NCI-H1092 treated with DMSO at 0.1 percent for 48 hours (cell line): ENCODE measurements around the gene KLHDC7A.
"Not testable (repeated sequence)": the region's sequence is repeated elsewhere in the genome, so short reads cannot be mapped to it uniquely, and the experiment has no call there.

Experiments
- DNase-seq: peaks from one replicate; lab custom pipeline; 2025; lab: John Stamatoyannopoulos, UW

The KLHDC7A gene

DNA sequence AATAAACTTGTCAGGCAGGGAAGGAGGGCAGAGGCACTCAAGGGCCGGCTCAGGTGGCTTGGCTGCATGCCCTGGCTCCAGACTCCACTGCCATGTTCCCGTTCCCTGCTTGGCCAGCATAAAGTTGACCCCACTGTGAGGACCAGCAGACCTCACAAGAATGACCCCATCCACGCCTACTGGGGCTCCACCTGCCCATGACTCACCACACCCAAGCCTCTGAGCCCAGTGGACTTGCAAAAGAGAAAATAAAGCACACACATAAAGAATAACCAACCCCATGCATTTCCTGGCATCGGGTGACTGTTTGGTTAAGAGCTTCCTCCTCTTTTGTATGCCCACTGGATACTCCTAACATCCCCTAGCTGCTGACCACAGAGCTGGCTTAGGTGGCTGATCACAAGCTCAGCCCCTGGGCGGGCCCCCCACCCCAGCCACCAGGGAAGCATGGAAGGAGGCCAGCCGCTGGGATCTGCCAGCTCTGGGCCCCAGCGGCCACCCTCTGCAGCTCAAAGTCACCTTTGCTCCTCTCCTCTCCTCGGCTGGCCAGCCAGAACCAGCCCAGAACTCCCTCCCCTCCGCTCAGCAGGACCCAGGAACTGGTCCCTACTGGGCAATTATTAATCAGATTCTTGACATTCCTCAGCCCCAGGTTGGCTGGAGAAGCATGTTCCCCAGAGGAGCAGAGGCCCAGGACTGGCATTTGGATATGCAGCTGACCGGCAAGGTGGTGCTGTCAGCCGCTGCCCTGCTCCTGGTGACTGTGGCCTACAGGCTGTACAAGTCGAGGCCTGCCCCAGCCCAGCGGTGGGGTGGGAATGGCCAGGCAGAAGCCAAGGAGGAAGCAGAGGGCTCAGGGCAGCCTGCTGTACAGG lies at the start of gene KLHDC7A:
KLHDC7A (plus strand) TSS at position 616 of the 875 bp plus-strand sequence; CDS start at position 668, 52 bp downstream.
- peak; percentile 77 for DNase-seq

DNA sequence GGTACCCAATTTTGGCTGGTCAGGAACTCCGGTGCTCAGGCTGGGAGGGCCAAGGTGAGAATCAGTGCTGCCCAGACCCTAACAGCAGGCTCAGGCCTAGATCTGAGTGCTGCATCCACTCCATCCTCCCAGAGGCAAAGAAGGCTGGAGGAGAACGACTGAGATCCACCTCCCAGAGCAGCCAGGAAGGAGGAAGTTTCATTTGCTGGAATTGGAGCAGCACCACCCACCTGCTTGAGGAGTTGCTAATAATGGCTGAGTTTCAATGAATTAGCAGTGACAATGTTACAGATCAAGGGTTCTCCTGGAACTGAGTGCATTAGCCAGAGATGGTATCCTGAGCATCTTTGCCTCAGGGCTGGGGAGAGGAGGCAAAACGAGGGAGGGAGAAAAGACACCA lies 46.7 kb upstream of the KLHDC7A start:
- DNase-seq, result no peak

DNA sequence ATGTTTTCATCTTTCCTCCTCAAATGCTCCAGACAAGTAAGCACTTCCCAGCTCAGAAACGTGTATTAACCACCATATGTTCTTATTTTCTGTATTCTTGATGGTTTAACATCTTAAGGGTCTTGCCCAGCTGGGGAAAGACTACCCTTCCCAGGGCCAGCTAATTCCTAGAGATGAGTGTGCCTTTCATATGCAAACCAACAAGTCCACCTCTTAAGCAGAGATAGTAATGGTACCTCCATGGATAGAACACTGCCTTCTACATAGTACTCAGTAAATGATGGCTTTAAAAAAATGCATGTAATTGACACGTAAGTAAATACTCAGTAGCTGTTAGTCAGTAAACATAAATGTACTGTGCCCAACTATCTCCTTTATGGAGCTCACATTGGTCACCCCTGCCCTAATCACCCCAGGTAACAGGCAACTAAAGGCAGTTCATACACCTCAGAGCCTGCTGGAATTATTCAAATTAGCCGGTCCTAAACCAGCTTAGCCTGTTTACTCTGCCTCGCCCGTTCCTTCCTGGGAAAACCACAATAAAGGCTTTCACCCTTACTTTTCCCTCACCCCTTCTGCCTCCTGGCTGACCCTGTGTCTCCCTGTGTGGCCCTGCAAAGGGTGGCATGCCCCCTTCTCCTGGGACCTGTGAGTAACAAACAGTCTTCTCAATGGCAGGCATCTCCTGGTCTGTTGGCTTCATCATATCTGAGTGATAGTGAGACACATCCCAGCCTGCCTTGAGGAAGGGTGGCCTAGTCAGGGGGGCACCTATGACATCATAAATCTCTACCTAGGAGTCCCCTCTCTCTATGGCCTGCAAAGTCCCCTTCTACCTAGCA lies 40.1 kb upstream of the KLHDC7A start:
- no peak for DNase-seq

DNA sequence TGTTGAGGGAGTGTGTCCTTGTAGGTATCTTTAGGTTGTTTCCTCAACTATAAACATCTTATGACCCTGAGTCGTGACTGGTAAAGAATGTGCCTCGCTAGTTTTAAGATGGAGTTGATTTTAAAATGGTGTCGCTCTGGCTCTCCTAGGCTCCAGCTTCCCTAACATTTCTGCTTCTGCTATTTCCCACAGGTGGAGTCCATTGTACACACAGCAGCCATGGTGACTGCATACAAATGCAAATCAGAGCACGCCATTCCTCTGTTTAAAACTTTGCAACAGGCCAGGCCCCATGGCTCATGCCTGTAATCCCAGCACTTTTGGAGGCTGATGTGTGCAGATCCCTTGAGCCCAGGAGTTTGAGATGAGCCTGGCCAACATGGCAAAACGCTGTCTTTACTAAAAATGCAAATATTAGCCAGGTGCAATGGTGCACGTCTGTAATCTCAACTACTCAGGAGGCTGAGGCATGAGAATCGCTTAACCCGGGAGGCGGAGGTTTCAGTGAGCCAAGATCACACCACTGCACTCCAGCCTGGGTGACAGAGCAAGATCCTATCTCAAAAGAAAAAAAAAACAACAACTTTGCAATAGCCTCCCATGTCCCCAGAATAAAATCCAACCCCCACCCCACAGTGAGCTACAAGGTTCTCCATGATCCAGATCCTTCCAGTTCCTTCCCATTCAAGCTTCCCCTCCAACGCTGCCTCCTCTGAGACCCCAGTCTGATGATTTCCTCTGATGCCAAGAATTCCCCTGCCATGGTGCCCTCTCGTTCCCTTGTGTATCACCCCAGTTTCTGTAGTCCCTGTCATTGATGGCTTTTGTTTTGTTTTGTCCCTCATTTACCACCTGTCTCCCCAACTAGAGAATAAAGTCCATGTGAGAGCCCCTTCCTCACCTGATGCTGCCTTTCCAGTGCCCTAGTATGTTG lies 36.9 kb upstream of the KLHDC7A start:
- no peak for DNase-seq

DNA sequence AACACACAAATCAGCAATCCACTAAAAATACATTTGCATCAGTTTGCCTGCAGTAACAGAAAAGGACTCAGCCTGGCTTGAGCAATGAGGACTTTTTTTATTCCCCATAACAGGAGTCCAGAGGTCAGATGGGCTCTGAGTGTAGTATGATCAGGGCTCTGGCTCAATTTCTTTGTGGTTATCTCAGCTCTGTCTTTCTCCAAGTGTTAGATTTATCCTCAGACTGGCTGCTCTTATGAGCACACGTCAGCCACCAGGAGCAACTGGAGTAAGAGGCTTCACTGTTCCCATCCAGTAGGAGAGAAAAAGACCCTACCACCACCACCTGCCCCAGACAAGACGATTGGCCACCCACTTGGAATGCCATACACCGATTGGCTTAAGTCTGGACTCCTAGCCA lies 36.2 kb upstream of the KLHDC7A start:
- DNase-seq, result no peak

DNA sequence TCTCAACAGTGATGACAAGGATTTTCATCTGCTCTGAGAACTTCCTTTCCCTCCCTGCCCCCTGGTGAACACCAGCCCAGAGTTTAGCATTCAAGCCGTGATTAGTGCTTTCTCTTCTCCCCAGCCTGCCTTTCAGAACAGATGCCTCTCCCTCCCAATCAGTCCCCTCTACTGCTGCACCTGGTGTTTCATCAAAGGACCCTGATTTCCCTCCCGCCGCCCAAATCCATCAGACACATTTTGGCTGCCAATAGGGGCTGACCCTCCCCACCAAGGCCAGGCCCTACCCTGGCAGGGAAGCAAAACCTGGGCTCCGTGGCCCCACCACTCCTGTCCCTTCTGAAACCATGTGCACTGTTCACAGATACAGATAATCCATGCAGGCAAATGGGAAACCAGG lies 34.0 kb upstream of the KLHDC7A start:
- DNase-seq, result no peak

DNA sequence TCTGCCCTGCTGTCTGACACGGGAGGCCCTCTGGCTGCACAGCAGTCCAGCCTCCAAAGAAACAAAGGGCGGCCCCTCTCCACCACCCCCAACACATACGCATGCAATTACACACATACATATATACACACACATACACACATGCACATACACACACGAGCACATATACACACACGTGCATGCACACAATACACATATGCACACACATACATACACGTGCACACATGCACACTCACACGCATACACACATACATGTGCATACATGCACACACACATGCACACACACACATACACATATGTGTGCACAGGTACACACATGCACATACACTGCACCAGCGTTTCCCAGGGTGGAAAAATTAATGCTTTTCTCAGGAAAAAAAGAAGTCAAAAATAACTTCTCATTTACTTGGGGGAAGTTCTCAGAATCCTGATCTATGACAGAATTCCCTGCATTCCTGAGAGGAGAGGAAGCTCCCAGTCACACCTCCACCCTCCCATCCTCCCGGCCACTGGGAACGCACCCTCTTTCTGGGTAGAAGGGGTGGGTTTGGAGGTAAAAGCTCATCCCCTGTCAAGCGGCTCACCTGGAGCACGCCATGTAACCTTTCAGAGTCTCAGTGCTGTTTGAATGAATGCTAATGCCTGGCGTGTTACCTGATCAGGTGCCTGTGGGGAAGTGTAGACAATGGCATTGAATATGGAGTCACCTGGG lies 33.1 kb upstream of the KLHDC7A start:
- no peak for DNase-seq

DNA sequence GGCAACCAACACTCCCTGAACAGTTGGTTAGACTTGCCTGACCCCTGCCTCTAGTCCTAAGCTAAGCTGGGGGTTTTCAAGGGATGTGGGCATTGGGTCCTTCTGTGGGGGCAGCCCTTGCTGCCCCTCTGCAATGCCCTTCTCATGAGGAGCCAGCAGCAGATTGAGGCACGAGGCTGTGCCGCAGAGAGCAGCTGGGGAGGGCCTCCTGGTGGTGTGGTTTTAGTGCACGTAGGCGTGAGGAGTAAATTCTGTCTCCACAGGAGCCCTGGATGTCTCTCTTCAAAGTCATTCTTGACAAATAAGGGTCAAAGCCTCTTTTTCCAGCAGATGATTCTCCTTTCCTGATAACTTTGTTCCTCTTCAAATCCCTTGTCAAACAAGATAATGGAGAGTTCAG lies 31.8 kb upstream of the KLHDC7A start:
- DNase-seq, result no peak

DNA sequence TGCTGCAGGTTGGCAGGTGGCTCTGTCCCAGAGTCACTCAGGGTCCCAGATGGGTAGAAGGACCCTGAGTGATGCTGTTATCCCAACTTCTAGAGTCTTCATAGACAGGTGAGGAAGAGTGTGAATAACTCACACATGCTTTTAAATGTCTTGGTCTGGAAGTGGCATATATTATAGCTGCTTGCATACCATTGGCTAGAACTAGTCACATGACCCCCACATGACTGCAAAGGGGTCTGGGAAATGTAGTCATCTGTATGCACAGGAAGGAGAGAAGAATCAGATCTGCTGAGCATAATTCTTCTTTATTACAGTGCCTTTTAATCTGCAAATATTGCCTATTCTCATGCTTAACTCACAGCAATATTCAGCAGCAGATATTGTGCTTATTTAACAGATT lies 28.2 kb upstream of the KLHDC7A start:
- DNase-seq, result peak; percentile 22

DNA sequence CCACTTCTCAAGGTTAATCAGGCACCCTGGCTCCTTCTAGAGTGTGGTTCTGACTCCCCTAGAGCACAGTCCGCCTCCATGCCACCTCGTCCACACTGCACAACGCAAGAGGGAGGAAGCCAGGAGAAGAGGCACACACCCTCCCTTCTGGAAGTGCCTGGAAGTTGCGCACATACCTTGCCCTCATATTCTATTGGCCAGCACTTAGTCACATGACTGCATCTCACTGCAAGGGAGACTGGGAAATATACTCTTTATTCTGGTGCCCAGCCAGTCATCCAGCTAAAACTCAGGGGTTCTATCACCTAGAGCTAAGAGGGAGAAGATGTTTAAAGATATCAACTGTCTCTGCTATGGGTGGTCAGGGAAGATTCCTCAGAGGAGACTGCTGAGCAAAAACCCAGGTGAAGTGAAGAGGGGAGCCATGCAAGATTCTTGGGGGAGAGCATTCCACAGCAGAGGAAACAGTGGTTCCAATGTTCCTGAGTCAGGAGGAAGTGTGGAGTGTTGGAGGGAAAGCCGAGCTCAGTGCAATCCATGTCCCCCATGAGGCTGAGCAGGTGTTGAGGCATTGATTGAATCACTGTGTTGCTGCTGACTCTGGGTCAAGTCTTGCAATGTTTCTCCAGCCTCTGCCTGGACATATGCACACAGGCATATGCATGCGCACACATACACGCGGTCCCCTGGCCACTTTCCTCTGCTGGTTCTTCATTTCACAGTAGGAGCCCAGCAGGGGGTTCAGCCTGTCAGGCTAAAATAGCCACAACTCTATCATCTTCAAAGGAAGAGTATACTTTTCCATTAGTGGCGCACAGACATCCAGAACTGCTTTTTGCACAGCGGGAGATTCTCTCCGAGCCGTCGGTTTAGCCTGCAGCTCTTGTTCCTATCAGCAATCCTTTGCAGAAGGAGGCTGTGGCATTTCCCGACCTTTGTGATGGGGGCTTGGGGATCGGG lies 22.3 kb upstream of the KLHDC7A start:
- no peak for DNase-seq

DNA sequence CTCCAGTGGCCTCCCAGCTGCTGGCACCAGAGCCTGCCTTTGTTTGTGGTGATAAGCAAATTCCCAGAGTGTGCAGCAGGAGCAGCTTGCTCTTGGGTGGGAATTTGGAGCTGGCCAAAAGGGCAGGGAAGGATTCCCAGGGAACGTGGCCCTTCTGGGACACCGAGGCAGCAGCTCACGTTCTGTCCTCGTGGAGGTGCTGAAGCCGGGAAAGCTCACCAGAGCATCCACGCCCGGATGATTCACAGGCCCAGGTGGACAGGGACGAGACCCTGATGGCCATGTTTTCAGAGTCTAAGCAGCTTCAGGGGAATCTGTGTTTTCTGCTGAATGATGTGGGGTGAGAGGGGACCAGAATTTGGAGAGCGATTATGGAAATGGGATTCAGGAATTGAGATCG lies 19.1 kb upstream of the KLHDC7A start:
- no peak for DNase-seq

DNA sequence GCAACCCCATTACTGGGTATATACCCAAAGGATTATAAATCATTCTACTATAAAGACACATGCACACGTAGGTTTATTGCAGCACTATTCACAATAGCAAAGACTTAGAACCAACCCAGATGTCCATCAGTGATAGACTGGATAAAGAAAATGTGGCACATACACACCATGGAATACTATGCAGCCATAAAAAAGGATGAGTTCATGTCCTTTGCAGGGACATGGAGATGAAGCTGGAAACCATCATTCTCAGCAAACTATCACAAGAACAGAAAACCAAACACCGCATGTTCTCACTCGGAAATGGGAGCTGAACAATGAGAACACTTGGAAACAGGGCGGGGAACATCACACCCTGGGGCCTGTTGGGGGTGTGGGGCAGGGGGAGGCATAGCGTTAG lies 18.2 kb upstream of the KLHDC7A start:
- not testable (repeated sequence) for DNase-seq

DNA sequence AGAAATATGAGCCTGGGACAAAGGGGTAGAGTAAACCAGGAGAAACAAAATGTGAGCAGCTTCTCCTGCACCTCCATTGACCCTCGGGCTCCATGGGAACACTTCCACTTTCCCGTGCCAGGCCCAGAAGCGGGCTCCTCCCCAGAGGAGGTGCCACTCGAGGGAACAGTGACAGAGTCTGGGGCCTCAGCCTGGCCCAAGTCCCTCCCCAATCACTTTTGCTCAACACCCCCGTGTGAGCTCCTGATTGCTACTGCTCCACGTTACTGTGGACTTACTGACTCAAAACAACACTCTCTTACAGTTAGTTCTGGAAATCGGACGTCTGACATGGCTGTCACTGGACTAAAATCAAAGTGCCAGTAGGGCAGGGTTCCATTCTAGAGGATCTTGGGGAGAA lies 17.7 kb upstream of the KLHDC7A start:
- DNase-seq, result no peak

DNA sequence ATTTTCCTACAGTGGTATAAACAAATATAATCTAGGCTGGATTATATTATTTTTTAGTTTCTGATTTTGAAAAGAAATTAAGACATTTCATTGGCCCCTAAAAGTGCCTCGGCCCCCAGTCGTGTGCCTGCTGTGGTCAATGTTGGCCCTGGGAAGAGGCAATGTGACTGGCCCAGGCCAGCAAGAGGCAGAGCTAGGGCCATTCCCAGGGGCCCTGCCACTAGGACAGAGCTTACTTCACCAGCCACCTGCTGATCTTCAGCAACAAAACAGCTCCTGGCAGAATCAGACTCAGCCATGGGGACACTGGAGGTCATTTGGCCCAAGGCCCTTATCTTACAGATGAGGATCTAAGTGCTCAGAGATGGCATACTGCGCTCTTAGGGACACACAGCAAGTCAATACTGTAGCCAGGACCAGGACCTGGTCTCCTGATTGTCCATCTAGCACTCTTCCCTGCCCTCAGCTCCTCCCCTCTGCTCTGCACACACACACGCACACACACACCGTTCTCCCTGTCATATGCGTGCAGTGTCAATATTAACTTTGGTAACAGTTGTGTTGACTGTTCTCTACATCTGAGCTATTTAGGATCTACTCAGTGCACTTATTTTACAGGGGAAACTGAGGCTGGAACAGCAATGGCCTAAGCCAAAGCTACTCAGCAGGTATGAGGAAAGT lies 16.6 kb upstream of the KLHDC7A start:
- DNase-seq, result no peak

DNA sequence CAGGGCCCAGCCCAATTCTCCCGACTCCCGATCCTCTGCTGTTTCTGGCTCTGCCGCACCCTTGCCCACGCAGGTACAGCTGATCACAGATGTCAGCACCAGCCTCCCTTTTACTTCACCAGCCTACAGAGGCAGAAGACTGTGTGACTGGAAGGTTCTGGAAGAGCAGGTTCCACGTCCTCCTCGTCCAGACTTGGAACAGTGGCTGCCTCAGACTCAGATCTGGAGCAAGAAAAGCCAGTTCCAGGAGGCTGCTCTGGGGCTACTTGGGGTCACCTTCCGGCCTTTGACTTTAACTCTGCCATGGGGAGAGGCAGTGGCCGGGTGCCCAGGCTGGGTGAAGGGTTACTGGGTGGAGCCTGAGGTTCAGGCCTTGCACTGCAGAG lies 16.1 kb upstream of the KLHDC7A start:
- no peak for DNase-seq

DNA sequence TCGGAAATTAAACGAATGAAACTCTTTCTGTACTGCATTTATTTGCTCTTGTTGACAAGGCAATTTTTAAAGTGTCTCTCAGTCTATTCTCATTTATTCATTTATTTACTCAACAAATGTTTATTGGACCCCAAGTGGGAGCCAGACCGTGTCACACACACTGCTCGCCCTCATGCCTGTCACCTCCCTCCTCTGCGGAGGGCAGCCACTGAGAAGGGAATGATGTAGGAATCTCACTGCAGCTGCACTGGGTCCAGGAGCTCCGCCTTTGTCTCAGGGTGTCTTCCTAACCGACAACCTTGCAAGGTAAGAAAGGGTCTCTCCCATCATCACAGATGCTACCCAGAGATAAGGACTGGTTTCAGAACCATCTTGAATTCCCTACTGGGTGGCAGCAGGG lies 14.1 kb upstream of the KLHDC7A start:
- DNase-seq, result no peak

DNA sequence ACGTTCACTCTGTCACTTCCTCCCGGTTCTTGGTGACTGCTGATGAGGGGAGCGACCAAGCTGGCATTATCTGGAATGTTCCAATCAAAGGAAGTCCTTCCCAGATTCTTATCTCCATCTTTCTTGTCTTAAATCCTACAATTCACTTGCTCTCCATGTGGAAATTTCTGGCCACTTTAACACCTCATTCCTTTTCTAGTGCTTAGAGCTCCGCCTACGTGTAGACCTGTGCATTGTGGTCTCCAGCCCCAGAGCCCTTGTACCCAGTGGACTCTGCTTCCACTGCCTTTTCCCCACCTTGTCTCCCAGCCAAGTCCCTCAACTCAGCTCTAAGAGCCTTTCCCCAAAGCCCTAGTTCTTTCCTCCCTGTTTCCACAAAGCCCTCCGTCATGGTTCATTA lies 12.2 kb upstream of the KLHDC7A start:
- no peak for DNase-seq

DNA sequence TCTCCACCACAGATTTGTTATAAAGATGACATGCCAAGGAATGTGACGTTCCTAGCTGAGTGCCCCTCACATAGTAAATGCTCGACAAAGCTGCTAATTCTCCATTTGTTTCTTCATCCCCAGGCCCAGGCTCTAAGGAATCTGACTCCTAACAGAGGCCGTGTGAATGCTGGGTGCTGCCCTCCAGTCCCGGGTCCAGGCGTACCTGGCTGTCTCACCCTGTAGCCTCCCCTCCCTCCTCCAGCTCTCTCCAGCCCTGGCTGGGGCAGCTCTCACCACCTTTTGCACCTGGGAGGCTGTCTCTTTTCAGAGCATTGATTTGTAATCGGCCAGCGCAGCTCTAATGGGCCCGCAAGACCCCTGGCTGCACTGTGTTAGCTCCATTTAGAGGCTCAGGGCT lies 11.2 kb upstream of the KLHDC7A start:
- no peak for DNase-seq

DNA sequence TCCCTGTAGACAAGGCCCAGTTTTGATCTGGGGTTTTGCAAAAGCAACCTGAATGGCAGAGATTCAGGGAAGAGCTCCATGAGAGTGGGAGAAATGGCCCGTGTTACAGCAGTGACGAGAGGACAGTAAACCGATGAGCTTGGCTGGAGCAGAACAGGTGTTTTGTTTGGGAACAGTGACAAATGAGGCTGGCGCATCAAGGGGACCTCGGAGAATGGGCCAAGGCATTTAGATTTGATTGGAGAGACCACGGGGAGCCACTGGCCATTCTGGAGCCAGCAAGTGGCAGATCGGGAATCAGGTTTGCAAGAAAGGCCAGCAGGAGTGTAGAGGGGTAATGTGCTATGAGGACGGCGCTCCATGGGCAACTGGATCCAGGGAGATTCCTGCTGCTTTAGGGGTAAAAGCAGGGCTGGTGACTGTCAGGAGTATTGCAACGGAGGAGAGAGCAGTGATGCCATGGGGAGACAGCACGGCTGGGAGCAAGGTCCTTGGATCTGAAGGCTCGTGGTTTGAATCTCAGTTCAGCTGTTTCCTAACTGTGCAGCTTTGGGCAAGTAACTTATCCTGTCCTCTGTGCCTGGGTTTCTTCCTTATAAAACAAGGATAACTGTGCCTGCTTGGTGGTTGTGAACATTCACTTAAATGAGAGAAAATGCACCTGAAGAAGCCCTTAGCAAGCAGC lies 9.9 kb upstream of the KLHDC7A start:
- DNase-seq, result no peak
